ENCODE results near the gene SLC25A6.
"Not testable (repeated sequence)": the region's sequence is repeated elsewhere in the genome, so short reads cannot be mapped to it uniquely, and the experiment has no call there.

SLC25A6 gene

DNA sequence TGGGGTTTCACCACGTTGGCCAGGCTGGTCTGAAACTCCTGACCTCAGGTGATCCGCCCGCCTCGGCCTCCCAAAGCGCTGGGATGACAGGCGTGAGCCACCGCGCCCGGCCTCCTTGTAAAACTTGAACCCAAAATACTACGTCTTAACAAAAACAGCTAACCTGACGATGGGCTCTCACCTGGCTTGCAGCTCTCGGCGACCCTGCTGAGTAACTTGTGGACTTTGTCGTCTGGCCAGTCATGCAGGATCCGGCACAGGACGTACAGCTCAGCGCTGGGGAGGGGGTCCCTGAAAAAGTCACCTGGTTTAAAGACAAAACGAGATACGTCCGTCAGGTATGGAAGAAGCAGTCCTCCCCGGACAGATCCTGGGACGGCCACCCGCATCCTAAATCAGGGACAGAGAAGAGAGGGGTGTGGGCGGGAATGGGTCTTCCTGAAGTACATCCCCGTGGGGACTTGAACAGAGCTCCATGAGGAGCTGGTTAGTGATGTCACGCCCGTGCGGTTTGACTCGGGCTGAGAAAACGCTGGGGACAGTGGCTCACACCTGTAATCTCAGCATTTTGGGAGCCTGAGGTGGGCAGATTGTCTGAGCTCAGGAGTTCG lies 20.7 kb upstream of the SLC25A6 start:
- no peak for DNase-seq

DNA sequence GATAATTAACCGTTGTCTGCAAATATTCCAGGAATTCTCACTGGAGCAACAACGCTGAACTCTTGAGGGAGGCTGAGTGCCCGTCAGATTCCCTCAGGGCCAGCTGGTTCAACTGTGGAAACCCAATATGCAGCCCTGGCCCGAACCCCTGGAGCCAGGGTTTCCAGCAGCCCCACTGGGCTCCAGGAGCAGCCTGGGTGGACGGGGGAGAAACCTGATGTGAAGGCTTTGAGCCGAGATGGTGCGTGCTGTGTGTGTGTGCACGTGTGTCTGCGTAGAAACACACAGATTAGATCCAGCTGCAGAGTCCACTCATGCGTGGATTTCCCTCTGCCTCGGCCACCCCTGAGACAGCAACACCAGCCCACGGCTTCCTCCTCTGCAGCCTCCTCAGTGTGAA lies 19.4 kb upstream of the SLC25A6 start:
- no peak for DNase-seq

DNA sequence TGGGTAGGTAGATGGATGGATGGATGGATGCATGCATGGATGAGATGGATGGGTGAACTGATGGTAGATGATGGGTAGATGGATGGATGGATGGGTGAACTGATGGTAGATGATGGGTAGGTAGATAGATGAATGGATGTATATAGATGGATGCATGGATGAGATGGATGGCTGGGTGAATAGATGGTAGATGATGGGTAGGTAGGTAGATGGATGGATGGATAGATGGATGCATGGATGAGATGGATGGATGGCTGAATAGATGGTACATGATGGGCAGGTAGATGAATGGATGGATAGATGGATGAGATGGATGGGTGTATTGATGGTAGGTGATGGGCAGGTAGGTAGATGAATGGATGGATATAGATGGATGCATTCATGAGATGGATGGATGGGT lies 15.1 kb upstream of the SLC25A6 start:
- no peak for DNase-seq

DNA sequence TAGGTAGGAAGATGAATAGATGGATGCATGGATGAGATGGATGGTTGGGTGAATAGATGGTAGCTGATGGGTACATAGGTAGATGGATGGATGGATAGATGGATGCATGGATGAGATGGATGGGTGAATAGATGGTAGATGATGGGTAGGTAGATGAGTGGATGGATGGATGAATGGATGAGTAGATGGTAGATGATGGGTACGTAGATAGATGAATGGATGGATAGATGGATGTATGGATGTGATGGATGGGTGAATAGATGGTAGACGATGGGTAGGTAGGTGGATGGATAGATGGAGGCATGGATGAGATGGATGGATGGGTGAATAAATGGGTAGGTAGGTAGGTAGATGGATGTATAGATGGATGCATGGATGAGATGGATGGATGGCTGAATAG lies 13.9 kb upstream of the SLC25A6 start:
- DNase-seq = not testable (repeated sequence)

DNA sequence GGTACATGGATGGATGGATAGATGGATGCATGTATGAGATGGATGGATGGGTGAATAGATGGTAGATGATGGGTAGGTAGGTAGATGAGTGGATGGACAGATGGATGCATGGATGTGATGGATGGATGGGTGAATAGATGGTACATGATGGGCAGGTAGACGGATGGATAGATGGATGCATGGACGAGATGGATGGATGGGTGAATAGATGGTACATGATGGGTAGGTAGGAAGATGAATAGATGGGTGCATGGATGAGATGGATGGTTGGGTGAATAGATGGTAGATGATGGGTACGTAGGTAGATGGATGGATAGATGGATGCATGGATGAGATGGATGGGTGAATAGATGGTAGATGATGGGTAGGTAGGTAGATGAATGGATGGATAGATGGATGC lies 12.0 kb upstream of the SLC25A6 start:
- not testable (repeated sequence) for DNase-seq

DNA sequence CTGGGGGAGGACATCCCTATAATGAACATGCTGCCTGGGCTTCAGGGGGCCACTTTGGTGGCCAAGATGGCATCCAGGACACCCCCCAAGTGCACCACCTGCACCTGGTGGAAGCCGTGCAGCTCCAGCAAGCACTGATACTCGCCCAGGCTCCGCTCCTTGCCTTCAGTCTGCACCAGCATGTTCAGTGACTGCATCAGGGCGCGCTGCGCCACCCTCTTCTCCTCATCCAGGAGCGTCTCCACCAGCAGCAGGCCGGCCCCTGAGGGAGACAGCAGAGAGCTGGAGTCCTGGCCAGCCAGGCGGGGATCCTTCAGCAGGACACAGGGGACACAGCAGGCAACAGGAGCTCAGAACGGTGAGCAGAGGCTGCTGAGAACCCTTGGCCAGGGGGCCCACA lies 11.3 kb upstream of the SLC25A6 start:
- no peak for DNase-seq

DNA sequence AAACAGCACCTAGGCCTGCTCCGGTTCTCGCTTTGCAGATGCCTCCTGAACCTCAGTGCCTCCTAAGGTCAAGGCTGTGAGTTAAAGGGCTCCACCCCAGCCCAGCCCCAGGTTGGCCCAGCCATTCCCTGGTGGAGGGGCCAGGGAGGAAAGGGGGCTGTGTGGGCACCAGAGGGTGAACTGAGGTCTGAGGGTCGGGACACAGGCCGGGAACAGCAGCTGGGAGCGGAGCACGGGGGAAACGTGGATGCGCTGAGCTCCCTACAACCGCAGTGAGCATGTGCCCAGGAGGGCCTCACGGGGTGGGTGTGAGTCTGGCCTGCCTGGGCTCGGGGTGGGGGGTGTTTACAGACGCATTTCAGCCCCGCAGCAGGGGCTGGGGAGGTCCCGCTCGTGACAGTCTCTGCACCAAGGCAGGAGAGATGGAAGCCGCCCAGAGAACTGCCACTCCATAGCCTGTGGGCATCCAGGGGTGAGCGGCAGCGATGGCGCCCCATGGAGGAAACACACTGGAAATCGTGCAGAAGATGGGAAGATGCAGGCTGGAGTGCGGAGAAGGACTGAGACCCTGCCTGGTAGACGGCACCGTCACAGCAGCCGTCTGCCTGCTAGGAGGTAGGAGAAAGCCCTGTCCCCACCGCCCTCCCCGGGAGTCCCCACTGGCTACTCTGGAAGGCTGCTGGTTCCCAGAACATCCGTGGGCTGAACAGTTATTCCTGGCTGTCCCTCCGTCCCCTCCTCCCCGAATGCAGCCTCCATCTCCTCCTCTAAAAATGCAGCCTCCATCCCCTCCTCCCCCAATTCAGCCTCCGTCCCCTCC lies 9.9 kb upstream of the SLC25A6 start:
- no peak for DNase-seq

DNA sequence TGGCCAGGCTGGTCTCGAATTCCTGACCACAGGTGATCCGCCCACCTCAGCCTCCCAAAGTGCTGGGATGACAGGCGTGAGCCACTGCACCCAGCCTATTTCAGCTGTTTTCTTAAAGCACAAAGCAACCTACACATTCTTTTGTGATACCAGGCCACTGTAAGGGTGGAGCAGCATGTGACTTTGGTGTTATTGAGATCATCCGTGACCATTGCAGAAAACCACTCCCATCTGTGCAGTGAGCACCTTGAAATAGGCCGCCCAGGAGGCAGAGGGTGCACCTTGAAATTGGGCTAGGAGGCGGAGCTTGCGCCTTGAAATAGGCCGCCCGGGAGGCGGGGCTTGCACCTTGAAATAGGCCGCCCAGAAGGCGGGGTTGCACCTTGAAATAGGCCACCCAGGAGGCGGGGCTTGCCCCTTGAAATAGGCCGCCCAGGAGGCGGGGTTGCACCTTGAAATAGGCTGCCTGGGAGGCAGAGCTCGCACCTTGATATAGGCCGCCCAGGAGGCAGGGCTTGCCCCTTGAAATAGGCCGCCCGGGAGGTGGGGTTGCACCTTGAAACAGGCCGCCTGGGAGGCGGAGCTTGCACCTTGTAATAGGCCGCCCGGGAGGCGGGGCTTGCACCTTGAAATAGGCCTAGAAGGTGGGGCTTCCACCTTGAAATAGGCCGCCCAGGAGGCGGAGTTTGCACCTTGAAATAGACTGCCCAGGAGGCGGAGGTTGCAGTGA lies 9.0 kb upstream of the SLC25A6 start:
- no peak for DNase-seq

DNA sequence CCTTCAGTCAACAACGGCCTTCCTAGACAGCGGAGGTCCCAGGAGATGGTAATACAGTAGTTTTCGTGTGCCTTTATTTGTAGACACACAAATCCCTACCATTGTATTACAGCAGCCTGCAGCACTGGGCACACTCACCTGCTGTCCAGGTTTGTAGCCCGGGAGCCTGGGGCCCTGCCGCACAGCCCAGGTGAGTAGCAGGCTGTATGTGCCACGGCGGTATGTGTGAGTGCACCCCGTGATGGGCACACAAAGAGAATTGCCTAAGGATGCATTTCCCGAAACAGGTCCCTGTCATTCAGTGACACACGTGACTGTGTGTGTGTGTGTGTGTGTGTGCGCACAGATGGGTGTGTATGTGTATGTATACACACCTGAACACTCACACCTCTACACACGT lies 8.1 kb upstream of the SLC25A6 start:
- DNase-seq = no peak

DNA sequence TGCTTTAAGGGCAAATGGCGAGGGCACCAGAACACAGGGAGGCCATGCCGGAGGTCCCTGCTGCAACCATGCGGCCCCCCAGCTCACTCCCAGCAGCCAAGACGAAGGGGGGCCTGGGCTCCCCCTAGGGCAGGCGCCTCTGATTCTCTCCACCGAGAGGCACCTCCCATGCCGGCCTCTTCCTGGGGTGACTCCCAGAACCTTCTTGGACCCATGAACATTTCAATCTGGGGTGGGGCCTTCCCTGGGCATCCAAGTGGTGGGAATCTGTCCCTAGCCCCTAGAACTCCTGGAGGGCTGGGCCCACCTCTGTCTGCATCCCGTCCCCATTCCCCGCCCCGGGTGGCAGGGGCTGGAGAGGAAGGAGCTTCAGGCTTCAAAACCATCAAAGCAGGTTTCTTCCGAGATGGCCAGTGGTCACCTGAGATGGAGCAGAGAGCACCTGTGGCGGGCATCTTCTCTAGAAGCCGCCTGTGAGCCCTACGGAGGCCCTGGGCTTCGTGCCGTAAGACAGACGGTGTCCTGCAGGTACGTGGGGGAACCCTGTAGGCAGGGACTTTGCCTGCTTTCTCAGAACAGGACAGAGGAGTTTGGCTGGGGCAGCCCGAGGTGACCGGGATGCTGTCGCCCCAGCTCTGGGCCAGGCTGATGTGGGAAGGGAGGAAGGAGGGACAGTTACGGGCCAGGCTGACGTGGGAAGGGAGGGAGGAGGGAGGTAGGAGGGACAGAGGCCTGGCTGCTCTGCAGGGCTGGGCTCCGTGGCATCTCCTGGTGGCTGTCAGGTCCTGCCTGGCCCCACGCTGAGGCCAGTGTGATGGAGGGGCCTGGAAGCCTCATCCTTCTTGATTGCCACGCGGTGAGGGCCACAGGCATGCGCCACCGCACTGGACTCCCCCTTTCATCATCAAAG lies 6.8 kb upstream of the SLC25A6 start:
- DNase-seq = no peak

DNA sequence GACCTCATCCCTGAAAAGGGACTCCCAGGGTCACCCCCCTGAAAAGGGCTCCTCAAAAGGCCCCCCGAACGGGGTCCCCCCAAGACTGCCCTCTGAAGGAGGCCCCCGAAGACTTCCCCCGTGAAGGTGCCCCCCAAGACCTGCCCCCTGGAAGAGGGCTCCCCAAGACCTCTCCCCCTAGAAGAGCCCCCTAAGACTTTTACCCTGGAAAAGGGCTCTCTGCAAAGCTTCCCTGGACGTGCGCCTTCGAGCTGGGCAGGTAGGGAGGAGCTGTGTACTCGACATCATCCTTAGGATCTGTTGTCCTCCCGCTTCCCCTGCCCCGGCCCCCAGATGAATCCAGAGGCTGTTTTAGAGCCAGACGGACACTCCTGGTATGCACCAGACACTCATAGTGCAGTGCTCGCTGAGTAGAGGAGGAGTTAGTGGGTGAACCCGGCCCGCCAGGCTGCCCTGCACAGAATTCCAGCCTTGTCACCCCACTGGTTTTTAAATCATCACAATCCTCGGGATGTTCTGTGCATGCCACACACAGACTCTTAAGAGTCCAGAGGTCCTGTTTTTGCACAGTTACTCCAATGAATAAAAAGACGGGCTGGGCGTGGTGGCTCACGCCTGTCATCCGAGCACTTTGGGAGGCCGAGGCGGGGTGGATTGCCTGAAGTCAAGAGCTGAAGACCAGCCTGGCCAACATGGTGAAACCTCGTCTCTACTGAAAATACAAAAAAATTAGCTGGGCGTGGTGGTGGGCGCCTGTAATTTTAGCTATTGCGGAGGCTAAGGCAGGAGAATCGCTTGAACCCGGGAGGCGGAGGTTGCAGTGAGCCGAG lies 5.7 kb upstream of the SLC25A6 start:
- DNase-seq = no peak

DNA sequence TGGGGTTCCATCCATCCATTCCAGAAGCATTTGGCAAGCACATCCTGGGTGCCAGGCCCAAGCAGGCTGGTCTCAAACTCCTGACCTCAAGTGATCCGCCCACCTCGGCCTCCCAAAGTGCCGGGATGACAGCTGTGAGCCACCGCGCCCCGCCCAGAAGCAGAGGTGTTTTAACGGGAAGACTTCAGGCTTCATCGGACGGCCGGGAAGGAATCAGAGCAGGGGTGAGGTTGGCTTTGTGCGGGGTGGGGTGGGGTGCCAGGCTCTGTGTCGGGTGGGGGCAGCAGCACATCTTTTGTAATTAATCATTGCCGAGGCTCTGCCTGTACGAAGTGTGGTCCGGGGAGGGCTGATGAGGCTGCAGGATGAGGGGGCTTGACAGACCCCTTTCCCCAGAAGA lies 5.1 kb upstream of the SLC25A6 start:
- DNase-seq = no peak

DNA sequence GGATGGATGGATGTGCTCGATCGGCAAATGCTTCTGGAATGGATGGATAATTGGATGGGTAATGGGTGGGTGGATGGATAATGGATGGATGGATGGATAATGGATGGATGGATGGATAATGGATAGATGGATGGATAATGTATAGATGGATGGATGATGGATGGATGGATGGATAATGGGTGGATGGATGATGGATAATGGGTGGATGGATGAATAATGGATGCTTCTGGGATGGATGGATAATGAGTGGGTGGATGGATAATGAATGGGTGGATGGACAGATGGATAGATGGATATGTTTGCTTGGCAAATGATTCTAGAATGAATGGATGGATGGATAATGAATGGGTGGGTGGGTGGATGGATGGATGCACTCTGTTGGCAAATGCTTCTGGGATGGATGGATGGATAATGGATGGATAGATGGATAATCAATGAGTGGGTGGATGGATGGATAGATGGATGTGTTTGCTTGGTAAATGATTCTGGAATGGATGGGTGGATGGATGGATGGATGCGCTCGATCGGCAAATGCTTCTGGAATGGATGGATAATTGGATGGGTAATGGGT lies 3.8 kb upstream of the SLC25A6 start:
- DNase-seq = no peak

DNA sequence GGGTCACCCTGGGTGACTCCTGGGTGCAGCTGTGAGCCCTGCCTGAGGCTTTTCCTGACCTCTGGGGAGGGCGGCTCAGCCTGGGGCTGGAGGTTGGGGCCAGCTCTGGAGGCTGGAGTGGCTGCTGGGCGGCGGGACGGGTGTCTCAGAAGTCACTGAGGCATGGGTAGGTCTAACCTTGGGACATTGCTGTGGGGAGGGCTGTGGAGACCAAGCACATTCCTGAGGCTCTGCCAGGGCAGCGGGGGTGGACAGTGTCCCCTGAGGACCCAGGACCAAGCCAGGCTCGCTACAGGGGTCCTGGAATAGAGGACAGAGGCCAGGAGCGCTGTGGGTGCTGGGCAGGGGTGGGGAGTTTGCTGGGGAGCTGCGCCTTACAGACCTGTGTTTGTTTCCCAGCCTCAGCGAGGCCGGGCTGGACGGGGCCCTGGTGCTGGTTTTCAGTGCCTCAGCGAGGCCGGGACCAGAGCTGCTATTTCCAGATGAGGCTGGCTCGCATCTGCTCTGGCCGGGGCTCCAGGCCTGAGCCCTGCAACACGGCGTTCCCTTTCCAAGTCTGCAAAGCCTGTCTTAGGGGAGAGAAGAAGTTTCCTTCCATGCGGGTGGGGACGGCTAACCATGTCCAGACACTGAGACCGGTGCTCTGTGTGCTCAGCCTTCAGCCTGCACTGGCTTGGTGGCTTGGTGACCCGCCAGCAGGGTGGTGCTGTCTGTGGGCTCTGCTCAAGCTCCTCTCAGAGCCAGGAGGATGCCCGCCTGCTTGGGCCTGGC lies 3.0 kb upstream of the SLC25A6 start:
- DNase-seq = no peak

DNA sequence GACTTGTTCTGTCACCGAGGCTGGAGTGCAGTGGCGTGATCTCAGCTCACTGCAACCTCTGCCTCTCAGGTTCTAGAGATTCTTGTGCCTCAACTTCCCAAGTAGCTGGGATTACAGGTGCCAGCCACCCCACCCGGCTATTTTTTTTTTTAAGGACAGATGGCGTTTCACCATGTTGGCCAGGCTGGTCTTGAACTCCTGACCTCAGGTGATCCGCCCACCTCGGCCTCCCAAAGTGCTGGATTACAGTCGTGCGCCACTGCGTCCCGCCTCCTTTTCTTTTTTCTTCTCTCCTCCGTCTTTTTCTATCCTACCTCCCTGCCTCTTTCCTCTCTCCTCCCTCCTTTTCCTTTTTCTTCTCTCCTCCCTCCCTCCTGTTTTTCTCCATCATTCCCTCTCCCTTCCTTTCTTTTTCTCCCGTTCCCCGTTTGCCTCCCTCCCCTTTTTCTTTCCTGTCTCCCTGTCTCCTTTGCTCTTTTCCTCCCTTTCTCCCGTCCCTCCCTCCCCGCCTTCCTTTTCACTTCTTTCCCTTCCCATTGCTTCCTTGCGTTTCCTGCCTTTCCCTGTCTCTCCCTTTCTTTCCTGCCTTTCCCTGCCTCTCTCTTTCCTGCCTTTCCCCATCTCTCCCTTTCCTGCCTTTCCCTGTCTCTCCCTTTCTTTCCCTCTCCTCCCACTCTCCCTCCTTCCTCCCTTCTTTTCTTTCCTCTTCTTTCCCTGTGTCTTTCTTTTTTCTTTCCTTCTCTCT lies 2.1 kb upstream of the SLC25A6 start:
- no peak for DNase-seq

DNA sequence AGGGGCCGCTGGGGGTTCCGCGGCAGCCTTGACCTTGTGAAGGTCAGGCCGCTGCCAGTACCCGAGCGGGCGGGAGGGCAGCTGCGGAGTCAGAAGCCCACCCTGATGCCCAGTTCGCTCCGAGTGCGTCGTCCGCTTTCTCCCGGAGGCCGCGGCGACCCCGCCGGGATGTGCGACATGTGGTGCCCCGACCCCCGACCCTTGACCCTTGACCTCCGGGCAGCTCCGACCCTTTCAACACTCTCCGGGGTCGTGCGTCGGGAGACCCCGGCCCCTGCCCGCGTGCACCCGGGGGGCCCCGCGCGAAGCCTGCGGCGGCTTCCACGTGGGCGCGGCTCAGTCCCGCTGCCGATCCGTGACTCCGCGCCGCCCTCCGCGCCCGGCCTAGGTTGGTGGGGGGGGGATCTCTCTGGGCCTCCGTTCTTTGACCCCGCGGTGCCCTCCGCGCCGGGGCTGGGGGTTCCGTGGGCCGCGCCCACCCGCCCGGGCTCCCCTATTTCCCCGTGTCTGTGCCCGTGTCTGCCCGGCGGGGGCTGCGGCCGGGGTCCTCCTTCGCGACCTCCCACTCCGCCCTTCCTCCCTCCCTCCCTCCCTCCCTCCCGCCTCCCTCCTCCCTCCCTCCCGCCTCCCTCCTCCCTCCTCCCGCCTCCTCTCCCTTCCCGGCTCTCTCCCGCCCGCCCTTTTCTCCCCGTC lies 609 bp upstream of the SLC25A6 start:
- DNase-seq = no peak

DNA sequence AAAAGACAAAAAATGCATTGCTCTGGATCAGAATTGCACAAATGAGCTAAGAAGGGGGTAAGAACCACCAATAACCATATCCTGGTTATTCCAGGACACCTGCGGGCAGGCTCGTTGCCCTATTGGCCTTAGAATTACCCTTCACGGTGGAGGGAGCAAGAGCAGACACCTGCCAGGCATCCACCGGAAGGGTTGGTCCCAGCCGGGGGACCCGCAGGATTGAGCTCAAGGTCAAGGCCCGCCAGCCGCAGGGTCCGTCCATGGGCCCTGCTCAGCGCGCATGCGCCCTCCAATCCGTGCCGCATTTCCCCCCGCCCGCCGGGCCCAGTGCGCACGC lies 575 bp downstream of the SLC25A6 start:
- DNase-seq = no peak

DNA sequence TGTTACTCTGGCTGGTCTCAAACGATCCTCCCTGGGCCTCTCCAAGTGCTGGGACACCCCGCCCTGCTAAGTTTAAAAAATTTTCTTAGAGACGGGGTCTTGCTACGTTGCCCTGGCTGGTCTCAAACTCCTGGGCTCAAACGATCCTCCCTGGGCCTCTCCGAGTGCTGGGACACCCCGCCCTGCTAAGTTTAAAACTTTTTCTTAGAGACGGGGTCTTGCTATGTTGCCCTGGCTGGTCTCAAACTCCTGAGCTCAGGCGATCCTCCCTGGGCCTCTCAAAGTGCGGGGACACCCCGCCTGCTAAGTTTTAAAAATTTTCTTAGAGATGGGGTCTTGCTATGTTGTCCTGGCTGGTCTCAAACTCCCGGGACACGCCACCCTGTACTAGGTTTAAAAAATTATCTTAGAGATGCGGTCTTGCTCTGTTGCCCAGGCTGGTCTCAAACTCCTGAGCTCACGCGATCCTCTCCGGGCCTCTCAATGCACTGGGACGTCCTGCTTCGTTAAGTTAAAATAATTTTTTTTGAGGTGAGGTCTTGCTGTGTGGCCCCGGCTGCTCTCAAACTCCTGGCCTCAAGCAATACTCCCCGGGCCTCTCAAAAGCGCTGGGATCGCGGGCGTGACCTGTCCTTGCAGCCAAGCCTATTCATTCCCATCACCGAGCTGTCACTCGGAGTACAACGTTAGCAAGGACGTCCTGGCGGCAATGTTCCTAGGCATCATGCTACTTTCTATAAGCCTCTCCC lies 1.1 kb downstream of the SLC25A6 start:
- DNase-seq = no peak

DNA sequence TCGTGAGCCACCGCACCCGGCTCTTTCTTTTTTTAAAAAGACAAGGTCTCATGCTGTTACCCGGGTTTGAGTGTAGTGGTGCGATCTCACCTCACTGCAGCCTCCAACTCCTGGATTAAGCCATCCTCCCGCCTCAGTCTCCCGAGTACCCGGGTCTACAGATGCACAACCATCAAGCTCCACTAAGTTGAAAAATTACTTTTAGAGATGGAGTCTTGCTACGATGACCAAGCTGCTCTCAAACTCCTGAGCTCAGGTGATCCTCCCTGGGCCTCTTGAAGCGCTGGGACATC lies 2.0 kb downstream of the SLC25A6 start:
- DNase-seq = no peak
